ENCODE results near the gene SIT1.

The SIT1 gene

GRCh38 chr9:35696520-35697215, 45.9 kb upstream of the SIT1 start:
- H3K27me3 ChIP-seq (ENCODE audit: control insufficient read depth in 3 of 3, insufficient read depth in 3 of 3, low read depth in 1 of 3, low read length in 3 of 3): no peaks in the 10 kb centered on the region
- H3K9me3 ChIP-seq (replicated peaks in 1 of 2; ENCODE audit: control insufficient read depth in 2 of 2, insufficient read depth in 1 of 2, low read depth in 1 of 2, low read length in 2 of 2): peaks cover 0 to 2% of the 10 kb centered on the region in 2 donors
- H4K8ac ChIP-seq (ENCODE audit: low read depth, low read length): no peak overlapping the region
- WGBS, 2 donors (ENCODE audit: extremely low coverage in 2 of 2, insufficient read length in 2 of 2, insufficient replicate concordance in 1 of 2): no CpG with 5 or more reads among the region's 9 CpGs
- H2BK5ac ChIP-seq (ENCODE audit: low read length): no peak overlapping the region
- no peak overlapping the region for H2BK120ac ChIP-seq (ENCODE audit: low read depth, low read length)
- no peak overlapping the region for H2BK15ac ChIP-seq (ENCODE audit: low read length)
- no peak overlapping the region for H3K4me3 ChIP-seq (ENCODE audit: low read length in 2 of 2)
- H2AFZ ChIP-seq (ENCODE audit: low read length): no peak overlapping the region
- no peak overlapping the region for H3K27ac ChIP-seq (replicated peaks; ENCODE audit: low read length)
- H3K4me2 ChIP-seq (ENCODE audit: insufficient read depth, low read length, poor library complexity, severe bottlenecking): no peak overlapping the region
- H3K4me1 ChIP-seq (ENCODE audit: control insufficient read depth in 2 of 2, insufficient read depth in 1 of 2, low read depth in 1 of 2, low read length in 2 of 2): peaks cover 2 to 4% of the 10 kb centered on the region in 2 donors
- no peak overlapping the region for H3K14ac ChIP-seq (ENCODE audit: low read length)
- no peak overlapping the region for H2AK5ac ChIP-seq (ENCODE audit: low read depth, low read length)
- H2BK12ac ChIP-seq (ENCODE audit: low read length): no peak overlapping the region
- H3K36me3 ChIP-seq (replicated peaks in 1 of 2; ENCODE audit: control insufficient read depth in 2 of 2, insufficient read depth in 2 of 2, low read length in 2 of 2): peaks cover 44 to 62% of the 10 kb centered on the region in 2 donors
- no peak overlapping the region for H3K4ac ChIP-seq (ENCODE audit: low read length)
- no peak overlapping the region for H4K91ac ChIP-seq (ENCODE audit: low read depth, low read length, poor library complexity)
- no peak overlapping the region for H3K18ac ChIP-seq (ENCODE audit: low read length)
- H3K23ac ChIP-seq (ENCODE audit: low read depth, low read length, poor library complexity): no peak overlapping the region
- no peaks in the 10 kb centered on the region for H3K79me1 ChIP-seq (ENCODE audit: low read depth, low read length)
- no peak for DNase-seq (ENCODE audit: low spot score)
- no peak overlapping the region for H3K9ac ChIP-seq (ENCODE audit: low read depth, low read length, poor library complexity)

GRCh38 chr9:35695943-35696401, 45.2 kb upstream of the SIT1 start:
- H2BK12ac ChIP-seq (ENCODE audit: low read length): no peak overlapping the region
- no peak overlapping the region for H4K91ac ChIP-seq (ENCODE audit: low read depth, low read length, poor library complexity)
- H3K79me1 ChIP-seq (ENCODE audit: low read depth, low read length): no peaks in the 10 kb centered on the region
- no peak overlapping the region for H3K27ac ChIP-seq (replicated peaks; ENCODE audit: low read length)
- H3K23ac ChIP-seq (ENCODE audit: low read depth, low read length, poor library complexity): no peak overlapping the region
- H3K4me3 ChIP-seq (ENCODE audit: low read length in 2 of 2): no peak overlapping the region
- H3K4me1 ChIP-seq (ENCODE audit: control insufficient read depth in 2 of 2, insufficient read depth in 1 of 2, low read depth in 1 of 2, low read length in 2 of 2): peaks cover 6 to 10% of the 10 kb centered on the region in 2 donors
- H3K9ac ChIP-seq (ENCODE audit: low read depth, low read length, poor library complexity): no peak overlapping the region
- no peak overlapping the region for H2BK5ac ChIP-seq (ENCODE audit: low read length)
- H2BK120ac ChIP-seq (ENCODE audit: low read depth, low read length): no peak overlapping the region
- H2AFZ ChIP-seq (ENCODE audit: low read length): no peak overlapping the region
- H2AK5ac ChIP-seq (ENCODE audit: low read depth, low read length): no peak overlapping the region
- H3K9me3 ChIP-seq (replicated peaks in 1 of 2; ENCODE audit: control insufficient read depth in 2 of 2, insufficient read depth in 1 of 2, low read depth in 1 of 2, low read length in 2 of 2): peaks cover 0 to 2% of the 10 kb centered on the region in 2 donors
- H3K4me2 ChIP-seq (ENCODE audit: insufficient read depth, low read length, poor library complexity, severe bottlenecking): no peak overlapping the region
- no peak overlapping the region for H3K18ac ChIP-seq (ENCODE audit: low read length)
- H4K8ac ChIP-seq (ENCODE audit: low read depth, low read length): no peak overlapping the region
- peaks cover 38 to 55% of the 10 kb centered on the region in 2 donors for H3K36me3 ChIP-seq (replicated peaks in 1 of 2; ENCODE audit: control insufficient read depth in 2 of 2, insufficient read depth in 2 of 2, low read length in 2 of 2)
- no CpG with 5 or more reads among the region's 3 CpGs for WGBS, 2 donors (ENCODE audit: extremely low coverage in 2 of 2, insufficient read length in 2 of 2, insufficient replicate concordance in 1 of 2)
- no peak overlapping the region for H2BK15ac ChIP-seq (ENCODE audit: low read length)
- no peak overlapping the region for H3K4ac ChIP-seq (ENCODE audit: low read length)
- no peaks in the 10 kb centered on the region for H3K27me3 ChIP-seq (ENCODE audit: control insufficient read depth in 3 of 3, insufficient read depth in 3 of 3, low read depth in 1 of 3, low read length in 3 of 3)
- DNase-seq (ENCODE audit: low spot score): no peak
- H3K14ac ChIP-seq (ENCODE audit: low read length): no peak overlapping the region

- H3K27me3 ChIP-seq (ENCODE audit: control insufficient read depth in 3 of 3, insufficient read depth in 3 of 3, low read depth in 1 of 3, low read length in 3 of 3): no peaks in the 10 kb centered on the region
- H3K14ac ChIP-seq (ENCODE audit: low read length): no peak overlapping the region
- H2BK15ac ChIP-seq (ENCODE audit: low read length): no peak overlapping the region
- H4K8ac ChIP-seq (ENCODE audit: low read depth, low read length): no peak overlapping the region
- H3K4me1 ChIP-seq (ENCODE audit: control insufficient read depth in 2 of 2, insufficient read depth in 1 of 2, low read depth in 1 of 2, low read length in 2 of 2): peaks cover 12 to 19% of the 10 kb centered on the region in 2 donors
- no peak overlapping the region for H3K4me3 ChIP-seq (ENCODE audit: low read length in 2 of 2)
- DNase-seq (ENCODE audit: low spot score): no peak
- H2AFZ ChIP-seq (ENCODE audit: low read length): peak overlapping the region; percentile 30
- no peak overlapping the region for H3K18ac ChIP-seq (ENCODE audit: low read length)
- no peak overlapping the region for H3K23ac ChIP-seq (ENCODE audit: low read depth, low read length, poor library complexity)
- no peak overlapping the region for H4K91ac ChIP-seq (ENCODE audit: low read depth, low read length, poor library complexity)
- H2BK12ac ChIP-seq (ENCODE audit: low read length): no peak overlapping the region
- H3K4ac ChIP-seq (ENCODE audit: low read length): no peak overlapping the region
- H3K27ac ChIP-seq (replicated peaks; ENCODE audit: low read length): peak overlapping the region; percentile 16
- no peak overlapping the region for H3K9ac ChIP-seq (ENCODE audit: low read depth, low read length, poor library complexity)
- peaks cover 3 to 13% of the 10 kb centered on the region in 2 donors for H3K36me3 ChIP-seq (replicated peaks in 1 of 2; ENCODE audit: control insufficient read depth in 2 of 2, insufficient read depth in 2 of 2, low read length in 2 of 2)
- no peak overlapping the region for H3K4me2 ChIP-seq (ENCODE audit: insufficient read depth, low read length, poor library complexity, severe bottlenecking)
- H2BK5ac ChIP-seq (ENCODE audit: low read length): no peak overlapping the region
- H3K79me1 ChIP-seq (ENCODE audit: low read depth, low read length): peaks cover 6% of the 10 kb centered on the region
- H2BK120ac ChIP-seq (ENCODE audit: low read depth, low read length): no peak overlapping the region
- no peak overlapping the region for H2AK5ac ChIP-seq (ENCODE audit: low read depth, low read length)
- WGBS, 2 donors (ENCODE audit: extremely low coverage in 2 of 2, insufficient read length in 2 of 2, insufficient replicate concordance in 1 of 2): no CpG with 5 or more reads among the region's 13 CpGs
- H3K9me3 ChIP-seq (replicated peaks in 1 of 2; ENCODE audit: control insufficient read depth in 2 of 2, insufficient read depth in 1 of 2, low read depth in 1 of 2, low read length in 2 of 2): no peaks in the 10 kb centered on the region
Observed at GRCh38 chr9:35691757-35692301, 41.1 kb upstream of the SIT1 start.

GRCh38 chr9:35691334-35691650, 40.6 kb upstream of the SIT1 start:
- H3K4me2 ChIP-seq (ENCODE audit: insufficient read depth, low read length, poor library complexity, severe bottlenecking): peak overlapping the region; percentile 88

More at GRCh38 chr9:35691334-35691650, 40.6 kb upstream of the SIT1 start:
- no peak for DNase-seq (ENCODE audit: low spot score)
- Histone ChIP-seq H3K9ac (ENCODE audit: low read depth, low read length, poor library complexity) (peak overlapping the region; percentile 95), H2BK12ac (ENCODE audit: low read length) (no peak overlapping the region), H3K4me3 (ENCODE audit: low read length in 2 of 2) (peak overlapping the region; percentile 51 to 86), H3K79me1 (ENCODE audit: low read depth, low read length) (peaks cover 6% of the 10 kb centered on the region), H2AK5ac (ENCODE audit: low read depth, low read length) (peak overlapping the region; percentile 14), H3K14ac (ENCODE audit: low read length) (no peak overlapping the region), H3K27me3 (ENCODE audit: control insufficient read depth in 3 of 3, insufficient read depth in 3 of 3, low read depth in 1 of 3, low read length in 3 of 3) (no peaks in the 10 kb centered on the region), H4K8ac (ENCODE audit: low read depth, low read length) (peak overlapping the region; percentile 74), H4K91ac (ENCODE audit: low read depth, low read length, poor library complexity) (no peak overlapping the region), H3K9me3 (replicated peaks in 1 of 2; ENCODE audit: control insufficient read depth in 2 of 2, insufficient read depth in 1 of 2, low read depth in 1 of 2, low read length in 2 of 2) (no peaks in the 10 kb centered on the region), H3K23ac (ENCODE audit: low read depth, low read length, poor library complexity) (peak overlapping the region; percentile 81), H3K36me3 (replicated peaks in 1 of 2; ENCODE audit: control insufficient read depth in 2 of 2, insufficient read depth in 2 of 2, low read length in 2 of 2) (peaks cover 3 to 8% of the 10 kb centered on the region in 2 donors), H3K18ac (ENCODE audit: low read length) (peak overlapping the region; percentile 99), H3K27ac (replicated peaks; ENCODE audit: low read length) (peak overlapping the region; percentile 57), H3K4ac (ENCODE audit: low read length) (no peak overlapping the region), H3K4me1 (ENCODE audit: control insufficient read depth in 2 of 2, insufficient read depth in 1 of 2, low read depth in 1 of 2, low read length in 2 of 2) (peaks cover 12 to 19% of the 10 kb centered on the region in 2 donors), H2BK15ac (ENCODE audit: low read length) (peak overlapping the region; percentile 62), H2AFZ (ENCODE audit: low read length) (peak overlapping the region; percentile 99), H2BK5ac (ENCODE audit: low read length) (no peak overlapping the region), H2BK120ac (ENCODE audit: low read depth, low read length) (no peak overlapping the region)
- no CpG with 5 or more reads among the region's 10 CpGs for WGBS, 2 donors (ENCODE audit: extremely low coverage in 2 of 2, insufficient read length in 2 of 2, insufficient replicate concordance in 1 of 2)

Measured in neuronal stem cell (in vitro differentiated cells).